Measurements from ENCODE around the gene ELOVL7.
"Not testable (repeated sequence)": the region's sequence is repeated elsewhere in the genome, so short reads cannot be mapped to it uniquely, and the experiment has no call there.

ELOVL7 gene

DNA sequence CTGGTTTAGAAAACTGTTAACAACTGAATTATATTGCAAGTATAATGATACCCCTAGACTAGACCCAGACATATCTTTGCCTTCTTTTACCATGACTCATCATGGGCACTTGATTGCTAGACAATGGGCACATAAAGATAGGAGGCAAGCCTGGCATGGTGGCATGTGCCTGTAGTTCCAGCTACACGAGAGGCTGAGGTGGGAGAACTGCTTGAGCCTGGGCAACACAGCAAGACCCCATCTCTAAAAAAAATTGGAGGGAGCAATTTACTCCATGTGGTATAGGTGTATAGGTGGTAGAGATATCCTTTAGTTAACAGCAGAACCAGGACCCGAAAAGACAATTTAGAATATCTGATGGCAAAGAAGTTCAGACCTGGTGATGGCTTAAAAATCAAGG is 51.6 kb downstream of the ELOVL7 start:
- DNase-seq: no peak

GRCh38 chr5:60789551-60789950 is 54.5 kb downstream of the ELOVL7 start:
- no peak for DNase-seq

DNA sequence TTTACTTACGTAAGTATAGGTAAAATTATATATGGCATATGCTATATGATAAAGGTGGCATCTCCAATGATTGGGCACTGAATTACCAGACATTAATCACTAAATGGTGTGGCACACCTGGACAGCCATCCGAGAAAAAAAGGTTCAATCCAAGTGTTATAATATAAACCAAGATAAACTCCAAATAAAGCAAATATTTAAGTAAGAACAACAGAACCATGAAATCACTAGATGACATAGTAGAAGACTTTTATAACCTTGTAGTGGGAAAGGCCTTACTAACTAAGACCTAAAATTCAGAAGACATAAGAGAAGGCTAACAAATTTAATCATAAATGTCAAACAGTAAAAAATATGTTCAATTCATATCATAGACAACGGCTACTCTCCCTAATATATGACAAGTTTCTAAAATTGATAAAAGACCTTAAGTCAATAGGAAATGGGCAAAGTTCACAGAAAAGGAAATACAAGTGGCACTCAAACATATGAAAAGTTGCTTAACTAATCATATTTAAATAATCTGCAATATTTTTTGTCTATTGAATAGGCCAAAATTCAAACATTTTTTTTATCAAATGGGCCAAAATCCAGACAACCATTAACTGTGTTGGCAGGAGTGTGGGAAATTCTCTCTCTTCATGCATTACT is 55.1 kb downstream of the ELOVL7 start:
- DNase-seq: no peak

- DNase-seq: no peak
These were observed 64.6 kb downstream of the ELOVL7 start for GRCh38 chr5:60779466-60779865.

GRCh38 chr5:60776343-60776742 is 67.7 kb downstream of the ELOVL7 start:
- DNase-seq: no peak

DNA sequence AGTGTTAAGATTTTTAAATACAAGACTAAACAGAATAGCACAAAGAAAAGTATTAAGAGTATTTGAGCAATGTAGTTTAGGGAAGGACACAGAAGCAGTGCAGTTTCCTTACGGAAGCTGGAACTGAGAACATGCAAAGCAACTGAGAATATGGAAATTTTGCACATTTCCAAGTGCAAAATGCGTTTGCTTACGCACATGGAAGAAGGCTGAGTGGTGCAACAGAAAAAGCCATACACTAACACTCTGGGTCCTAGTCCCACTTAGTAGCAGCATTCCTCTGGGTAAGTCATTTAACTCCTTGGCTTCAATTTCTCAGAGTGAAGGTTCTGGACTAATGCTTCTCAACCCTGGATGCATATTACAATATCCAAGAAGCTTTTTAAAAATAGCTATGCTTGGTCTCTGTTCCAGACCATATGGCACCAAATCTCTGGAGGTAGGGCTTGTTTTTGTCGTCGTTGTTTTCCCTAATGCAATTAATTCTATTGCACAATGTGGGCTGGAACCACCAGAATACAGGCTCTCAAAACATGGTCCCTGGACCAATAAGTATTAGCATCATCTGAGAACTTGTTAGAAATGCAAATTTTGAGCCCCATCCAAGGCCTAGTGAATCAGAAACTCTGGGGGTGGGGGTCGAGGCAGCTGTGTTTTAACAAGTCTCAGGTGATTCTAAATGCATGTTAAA is 78.9 kb downstream of the ELOVL7 start:
- no peak for DNase-seq

DNA sequence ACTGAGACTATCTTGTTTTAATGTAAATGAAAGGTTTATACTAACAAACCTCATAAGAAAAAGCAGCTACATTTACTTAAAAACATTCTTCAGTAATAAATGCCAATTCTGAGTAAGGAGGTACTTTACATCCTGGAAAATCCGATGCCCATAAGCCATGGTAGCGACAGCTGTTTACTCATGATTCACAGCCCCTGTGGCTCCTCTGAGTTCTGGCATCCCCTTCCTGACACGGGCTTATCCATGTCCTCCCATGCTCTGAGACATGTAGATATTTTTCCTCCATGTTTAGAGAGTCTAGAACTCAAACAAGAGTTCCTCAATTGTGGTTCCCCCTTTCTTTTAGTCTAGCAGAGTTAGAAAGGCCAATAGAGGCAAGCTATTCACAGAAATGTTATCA is 81.0 kb downstream of the ELOVL7 start:
- no peak for DNase-seq

DNA sequence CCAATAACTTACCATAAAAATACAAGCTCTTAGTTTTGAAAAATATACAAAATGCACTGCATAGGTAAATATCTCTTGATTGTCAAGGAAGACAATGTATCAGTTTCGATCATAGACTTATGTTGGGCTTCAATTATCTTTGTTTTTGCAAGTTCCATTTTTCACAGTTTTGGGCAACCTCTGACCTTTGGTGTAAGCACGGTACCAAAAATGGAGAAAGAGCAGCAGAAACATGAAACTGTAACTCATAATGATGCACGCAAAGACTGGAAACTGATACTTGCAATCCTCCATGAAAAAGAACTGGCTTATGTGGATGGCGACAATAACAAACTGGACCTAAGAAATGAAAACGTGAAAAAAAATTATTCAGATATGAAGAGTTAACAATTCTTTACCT is 89.6 kb downstream of the ELOVL7 start:
- DNase-seq: no peak

DNA sequence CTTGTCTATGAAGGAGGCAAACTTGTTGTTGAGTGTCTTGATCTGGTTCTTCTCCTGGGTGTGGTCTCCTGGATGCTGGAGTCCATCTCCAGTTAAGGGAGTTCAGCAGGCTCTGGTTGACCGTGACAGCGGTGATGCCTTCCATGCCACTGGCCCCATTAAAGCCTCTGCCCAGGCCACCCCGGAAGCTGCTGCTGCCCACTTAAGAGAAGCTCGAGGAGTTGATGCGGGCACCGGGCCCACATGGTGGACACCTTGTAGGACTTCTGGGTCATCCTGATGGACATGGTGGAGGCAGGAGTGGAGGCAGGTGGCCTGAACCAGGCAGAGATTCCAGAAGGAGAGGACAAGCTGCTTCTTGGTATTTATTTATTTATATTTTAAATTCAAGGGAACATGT is 99.4 kb downstream of the ELOVL7 start:
- no peak for DNase-seq

- DNase-seq: no peak
These were observed 100.4 kb downstream of the ELOVL7 start for GRCh38 chr5:60743511-60744314.

DNA sequence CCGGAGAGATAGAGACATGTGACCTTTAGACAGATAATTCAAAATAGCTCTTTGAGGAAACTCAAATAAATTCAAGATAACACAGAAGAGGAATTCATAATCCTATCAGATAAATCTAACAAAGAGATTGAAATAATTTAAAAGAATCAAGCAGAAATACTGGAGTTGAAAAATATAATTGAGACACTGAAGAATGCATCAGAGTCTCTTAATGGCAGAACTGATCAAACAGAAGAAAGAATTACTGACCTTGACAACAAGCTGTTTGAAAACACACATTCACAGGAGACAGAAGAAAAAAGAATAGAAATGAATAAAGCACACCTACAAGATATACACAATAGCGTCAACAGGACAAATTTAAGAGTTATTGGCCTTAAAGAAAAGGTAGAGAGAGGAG is 103.7 kb downstream of the ELOVL7 start:
- no peak for DNase-seq

DNA sequence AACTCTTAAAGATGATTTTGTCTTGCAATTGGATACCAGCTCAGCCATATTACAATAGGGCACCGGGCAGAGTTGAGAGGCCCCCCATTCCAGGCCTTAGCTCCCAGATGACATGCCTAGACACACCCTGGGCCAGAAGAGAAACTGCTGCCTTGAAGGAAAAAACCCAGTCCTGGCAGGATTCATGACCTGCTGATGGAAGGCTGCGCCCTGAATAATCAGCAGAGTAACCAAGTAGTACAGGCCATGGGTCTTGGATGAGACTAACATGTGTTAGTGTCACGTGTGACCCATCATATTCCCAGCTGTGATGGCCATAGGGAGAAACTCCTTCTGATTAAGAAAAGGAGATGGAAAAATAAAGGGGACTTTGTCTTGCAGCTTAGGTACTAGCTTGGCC is 105.1 kb downstream of the ELOVL7 start:
- DNase-seq: no peak

GRCh38 chr5:60738461-60738860 is 105.6 kb downstream of the ELOVL7 start:
- DNase-seq: no peak

DNA sequence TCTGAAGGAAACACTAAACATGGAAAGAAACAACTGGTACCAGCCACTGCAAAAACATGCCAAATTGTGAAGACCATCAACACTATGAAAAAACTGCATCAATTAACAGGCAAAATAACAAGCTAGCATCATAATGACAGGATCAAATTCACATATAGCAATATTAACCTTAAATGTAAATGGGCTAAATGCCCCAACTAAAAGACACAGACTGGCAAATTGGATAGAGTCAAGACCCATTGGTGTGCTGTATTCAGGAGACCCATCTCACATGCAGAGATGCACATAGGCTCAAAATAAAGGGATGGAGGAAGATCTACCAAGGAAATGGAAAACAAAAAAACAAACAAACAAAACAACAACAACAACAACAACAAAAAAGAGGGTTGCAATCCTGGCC is 113.2 kb downstream of the ELOVL7 start:
- DNase-seq: not testable (repeated sequence)

DNA sequence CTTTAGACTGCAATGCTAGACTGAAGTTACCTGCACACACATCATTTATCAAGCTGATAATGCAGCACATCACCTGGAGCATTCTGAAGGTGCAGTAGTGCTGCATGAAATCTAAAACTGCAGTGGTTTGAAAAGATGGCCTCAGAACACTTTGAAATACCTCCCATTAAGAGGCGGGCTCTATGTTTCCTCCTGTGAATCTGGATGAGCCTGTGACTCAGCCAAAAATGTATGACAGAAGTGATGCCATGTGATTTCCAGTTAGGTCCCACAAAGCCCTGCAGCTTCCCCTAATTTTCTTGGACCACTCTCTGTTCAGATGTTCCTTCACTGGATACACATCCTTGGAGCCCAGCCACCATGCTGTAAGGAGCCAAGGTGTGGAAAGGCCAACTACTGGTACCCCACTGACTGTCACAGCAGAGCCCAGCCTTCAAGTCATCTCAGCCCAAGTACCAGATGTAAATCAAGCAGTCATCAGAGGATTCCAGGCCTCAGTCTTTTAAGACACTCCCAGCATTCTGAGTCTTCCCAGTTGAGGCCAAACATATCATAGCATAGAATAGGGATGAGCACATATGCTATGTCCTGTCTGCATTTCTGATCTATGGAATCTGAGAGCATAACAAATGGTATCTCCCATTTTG is 116.9 kb downstream of the ELOVL7 start:
- DNase-seq: peak; percentile 13

GRCh38 chr5:60724126-60724525 is 119.9 kb downstream of the ELOVL7 start:
- peak; percentile 15 for DNase-seq

GRCh38 chr5:60722416-60722815 is 121.7 kb downstream of the ELOVL7 start:
- DNase-seq: peak; percentile 99

GRCh38 chr5:60719329-60719728 is 124.7 kb downstream of the ELOVL7 start:
- DNase-seq: no peak

GRCh38 chr5:60718166-60718892 is 125.7 kb downstream of the ELOVL7 start:
- no peak for DNase-seq

DNA sequence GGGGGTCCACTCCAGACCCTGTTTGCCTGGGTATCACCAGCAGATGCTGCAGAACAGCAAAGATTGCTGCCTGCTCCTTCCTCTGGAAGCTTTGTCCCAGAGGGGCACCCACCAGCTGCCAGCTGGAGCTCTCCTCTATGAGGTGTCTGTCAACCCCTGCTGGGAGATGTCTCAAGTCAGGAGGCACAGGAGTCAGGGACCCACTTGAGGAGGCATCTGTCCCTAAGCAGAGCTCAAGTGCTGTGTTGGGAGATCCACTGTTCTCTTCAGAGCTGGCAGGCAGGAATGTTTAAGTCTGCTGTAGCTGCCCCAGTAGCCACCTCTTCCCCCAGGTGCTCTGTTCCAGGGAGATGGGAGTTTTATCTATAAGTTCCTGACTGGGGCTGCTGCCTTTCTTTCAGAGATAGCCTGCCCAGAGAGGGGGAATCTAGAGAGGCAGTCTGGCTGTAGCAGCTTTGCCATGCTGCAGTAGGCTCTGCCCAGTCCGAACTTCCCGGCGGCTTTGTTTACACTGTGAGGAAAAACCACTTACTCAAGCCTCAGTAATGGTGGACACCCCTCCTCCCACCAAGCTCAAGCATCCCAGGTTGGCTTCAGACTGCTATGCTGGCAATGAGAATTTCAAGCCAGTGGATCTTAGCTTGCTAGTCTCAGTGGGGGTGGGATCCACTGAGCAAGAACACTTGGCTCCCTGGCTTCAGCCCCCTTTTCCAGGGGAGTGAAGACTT is 128.7 kb downstream of the ELOVL7 start:
- DNase-seq: not testable (repeated sequence)

DNA sequence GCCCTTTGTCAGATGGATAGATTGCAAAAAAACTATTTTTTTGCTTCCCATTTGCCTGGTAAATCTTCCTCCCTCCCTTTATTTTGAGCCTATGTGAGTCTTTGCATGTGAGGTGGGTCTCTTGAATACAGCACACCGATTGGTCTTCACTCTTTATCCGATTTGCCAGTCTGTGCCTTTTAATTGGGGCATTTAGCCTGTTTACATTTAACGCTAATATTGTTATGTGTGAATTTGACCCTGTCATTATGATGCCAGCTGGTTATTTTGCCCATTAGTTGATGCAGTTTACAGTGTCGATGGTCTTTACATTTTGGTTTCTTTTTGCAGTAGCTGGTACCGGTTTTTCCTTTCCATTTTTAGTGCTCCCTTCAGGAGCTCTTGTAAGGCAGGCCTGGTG is 131.1 kb downstream of the ELOVL7 start:
- no peak for DNase-seq

GRCh38 chr5:60711892-60712291 is 132.2 kb downstream of the ELOVL7 start:
- DNase-seq: not testable (repeated sequence)

Data from NCI-H345 (cell line).